Gastroesophageal sphincter (tissue), 4 donors: ENCODE results near the gene STARD10. TPM values are rescaled to one million over a fixed set of nuclear protein-coding genes. Genes with fewer than 3 reads are reported as not detected.

Experiments
- ATAC-seq: fragments of 150-250 bp; one replicate; pipeline ENCODE4 v1.9.1; 2016; ENCODE audit warnings: mild to moderate bottlenecking, moderate library complexity
- H3K27ac ChIP-seq, 4 donors: fragments of 200-600 bp; sonication (generic) in 3 of 4; 1 replicate in 3 of 4; 2 replicates in 1 of 4; pipeline ENCODE4 v1.5.1; 2016 to 2019
- H3K27me3 ChIP-seq: fragments of 200-600 bp; sonication (generic); one replicate; pipeline ENCODE4 v1.5.1; 2019
- H3K36me3 ChIP-seq, 2 donors: fragments of 200-600 bp; sonication (generic); one replicate each; pipeline ENCODE4 v1.5.1; 2019; ENCODE audit warnings: control low read depth in 1 of 2
- H3K4me1 ChIP-seq, 3 donors: fragments of 200-600 bp; sonication (generic); 1 replicate in 2 of 3; 2 replicates in 1 of 3; pipeline ENCODE4 v1.5.1; 2016 to 2019; ENCODE audit warnings: control low read depth in 2 of 3
- H3K4me3 ChIP-seq, 2 donors: fragments of 200-600 bp; sonication (generic); one replicate each; pipeline ENCODE4 v1.5.1; 2019; ENCODE audit warnings: mild to moderate bottlenecking in 1 of 2, moderate library complexity in 1 of 2
- H3K9me3 ChIP-seq, 3 donors: fragments of 200-600 bp; sonication (generic); one replicate each; pipeline ENCODE4 v1.5.1; 2017 to 2019; ENCODE audit warnings: control low read depth in 2 of 3
- EP300 ChIP-seq: sonication (generic); formaldehyde crosslinking; IDR thresholded peaks from one replicate; pipeline ENCODE4 v1.6.1; 2017; ENCODE audit warnings: antibody characterized with exemption, mild to moderate bottlenecking
- POLR2A ChIP-seq, 2 donors: fragments of 450-650 bp; IDR thresholded peaks; one replicate each; pipeline ENCODE4 v1.6.1; 2017; ENCODE audit warnings: antibody characterized with exemption in 2 of 2, mild to moderate bottlenecking in 2 of 2, moderate library complexity in 1 of 2
- POLR2AphosphoS5 ChIP-seq: sonication (generic); formaldehyde crosslinking; IDR thresholded peaks from one replicate; pipeline ENCODE4 v1.6.1; 2017; ENCODE audit warnings: antibody characterized with exemption
- WGBS, 2 donors: methylation state at CpG; one replicate each; pipeline ENCODE4 v1.1.5; 2018; ENCODE audit warnings: low coverage in 1 of 2; 5-methylcytosine and 5-hydroxymethylcytosine counted together
- total RNA-seq, 4 donors: library from RNA; depleted of rRNA; stranded (reverse); fragments of >200 nt; gene quantifications; one replicate each; pipeline ENCODE4 v1.1.0, GENCODE V29; 2016
- TF ChIP-seq, protein P1 (sequence below), 4 experiments: fragments of 200-600 bp in 2 of 4; fragments of 450-650 bp in 2 of 4; sonication (generic) in 1 of 4; IDR thresholded peaks; one replicate each; pipeline ENCODE4 v1.5.1; 2017 to 2019; ENCODE audit warnings: antibody characterized with exemption in 4 of 4, mild to moderate bottlenecking in 2 of 4, moderate library complexity in 2 of 4

The STARD10 gene
- total RNA-seq, 4 donors from 2014 or later = 35.8 to 56.6 (median 45.0) TPM

DNA sequence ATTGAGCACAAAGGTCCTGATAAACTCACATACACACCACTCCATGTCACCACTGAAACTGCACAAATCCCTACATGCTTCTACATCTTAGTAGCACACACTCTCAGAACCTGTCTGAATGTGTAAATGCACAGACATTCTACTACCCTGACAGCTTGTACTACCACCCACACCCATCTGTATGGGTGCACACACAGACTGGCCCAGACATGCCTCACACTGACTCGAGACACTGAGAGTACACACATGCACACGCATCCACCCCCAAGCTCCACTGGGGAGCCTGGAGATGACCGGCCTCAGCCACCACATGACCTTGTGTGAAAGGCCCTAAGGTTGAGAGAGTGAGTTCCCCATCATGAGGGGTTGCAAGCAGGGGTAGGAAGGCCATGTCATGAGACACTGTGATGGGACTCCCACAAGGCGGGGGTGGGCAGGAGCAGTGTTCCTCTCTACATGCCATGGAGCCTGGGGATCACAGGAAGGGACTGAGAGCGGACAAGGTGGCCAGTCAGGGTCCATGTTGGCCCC, 69.8 kb downstream of the STARD10 start:
- peaks cover 0 to 14% of the 10 kb centered on the region in 2 donors for H3K36me3 ChIP-seq
- ATAC-seq = no peak
- H3K27ac ChIP-seq = peak overlapping the region in 1 of 4 donors; percentile 57
- TF ChIP-seq POLR2A (IDR thresholded peaks at IDR 0.05) (no peak), POLR2AphosphoS5 (no peak), EP300 (no peak)
- TF ChIP-seq, protein P1, sequence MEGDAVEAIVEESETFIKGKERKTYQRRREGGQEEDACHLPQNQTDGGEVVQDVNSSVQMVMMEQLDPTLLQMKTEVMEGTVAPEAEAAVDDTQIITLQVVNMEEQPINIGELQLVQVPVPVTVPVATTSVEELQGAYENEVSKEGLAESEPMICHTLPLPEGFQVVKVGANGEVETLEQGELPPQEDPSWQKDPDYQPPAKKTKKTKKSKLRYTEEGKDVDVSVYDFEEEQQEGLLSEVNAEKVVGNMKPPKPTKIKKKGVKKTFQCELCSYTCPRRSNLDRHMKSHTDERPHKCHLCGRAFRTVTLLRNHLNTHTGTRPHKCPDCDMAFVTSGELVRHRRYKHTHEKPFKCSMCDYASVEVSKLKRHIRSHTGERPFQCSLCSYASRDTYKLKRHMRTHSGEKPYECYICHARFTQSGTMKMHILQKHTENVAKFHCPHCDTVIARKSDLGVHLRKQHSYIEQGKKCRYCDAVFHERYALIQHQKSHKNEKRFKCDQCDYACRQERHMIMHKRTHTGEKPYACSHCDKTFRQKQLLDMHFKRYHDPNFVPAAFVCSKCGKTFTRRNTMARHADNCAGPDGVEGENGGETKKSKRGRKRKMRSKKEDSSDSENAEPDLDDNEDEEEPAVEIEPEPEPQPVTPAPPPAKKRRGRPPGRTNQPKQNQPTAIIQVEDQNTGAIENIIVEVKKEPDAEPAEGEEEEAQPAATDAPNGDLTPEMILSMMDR (IDR thresholded peaks at IDR 0.05) = no peak
- H3K27me3 ChIP-seq = no peaks in the 10 kb centered on the region
- 70% methylated on average over 2 of the region's 5 CpGs; no CpG with 5 or more reads in 1 of the 2 donors for WGBS, 2 donors
- no peaks in the 10 kb centered on the region for H3K9me3 ChIP-seq
- peaks cover 0 to 61% (median 38%) of the 10 kb centered on the region in 3 donors for H3K4me1 ChIP-seq
- H3K4me3 ChIP-seq = no peak overlapping the region

- 67 to 74% methylated on average over 7 to 8 of the region's 9 CpGs for WGBS, 2 donors
- ATAC-seq = no peak
- no peaks in the 10 kb centered on the region for H3K9me3 ChIP-seq
- peaks cover 0 to 67% (median 42%) of the 10 kb centered on the region in 3 donors for H3K4me1 ChIP-seq
- H3K36me3 ChIP-seq = peaks cover 0 to 14% of the 10 kb centered on the region in 2 donors
- H3K4me3 ChIP-seq = no peak overlapping the region
- no peaks in the 10 kb centered on the region for H3K27me3 ChIP-seq
- peak overlapping the region in 3 of 4 donors; percentile 82 to 96 (median 89) for H3K27ac ChIP-seq
- TF ChIP-seq EP300 (no peak), POLR2A (IDR thresholded peaks at IDR 0.05) (no peak), POLR2AphosphoS5 (no peak)
- TF ChIP-seq, protein P1 (IDR thresholded peaks at IDR 0.05) = no peak
Observed at GRCh38 chr11:72723508-72723907, 70.3 kb downstream of the STARD10 start.

DNA sequence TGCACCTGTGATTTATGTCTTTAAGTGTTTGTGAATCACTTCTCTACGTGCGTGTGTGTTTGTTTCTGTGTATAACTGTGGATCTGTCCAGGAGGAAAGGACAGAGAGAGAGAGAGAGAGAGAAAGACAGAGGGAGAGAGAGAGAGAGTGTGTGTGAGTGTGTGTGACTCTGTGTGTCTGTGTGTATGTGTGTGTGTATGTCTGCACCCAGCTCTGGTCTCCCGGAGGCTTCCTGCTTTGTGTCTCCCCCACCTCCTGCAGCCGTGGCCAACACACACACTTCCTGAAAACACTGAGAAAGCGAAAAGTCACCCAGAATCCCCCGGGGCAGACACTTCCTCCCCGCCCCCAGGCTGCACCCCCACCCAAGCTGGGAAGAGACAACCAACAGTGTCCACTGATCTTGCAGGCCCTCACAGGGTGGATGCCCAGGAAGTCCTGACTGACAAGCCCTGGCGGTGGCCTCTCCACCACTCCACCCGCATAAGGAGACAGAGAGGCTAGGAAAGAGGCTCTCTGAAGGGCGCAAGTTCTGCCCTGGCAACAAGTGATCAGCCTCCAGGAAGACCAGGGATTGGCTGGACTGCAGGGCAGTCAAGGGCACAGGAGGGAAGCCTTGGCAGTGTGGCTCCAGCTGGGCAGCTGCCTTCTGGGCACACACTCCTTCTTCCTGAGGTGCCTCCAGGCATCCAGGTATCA, 71.6 kb downstream of the STARD10 start:
- Histone ChIP-seq H3K4me1 (peaks cover 0 to 80% (median 42%) of the 10 kb centered on the region in 3 donors), H3K27ac (peak overlapping the region; percentile 16 to 96 (median 86)), H3K4me3 (peak overlapping the region; percentile 61 to 70), H3K36me3 (peaks cover 0 to 21% of the 10 kb centered on the region in 2 donors), H3K9me3 (no peaks in the 10 kb centered on the region), H3K27me3 (no peaks in the 10 kb centered on the region)
- WGBS, 2 donors = 0% methylated on average over 3 of the region's 10 CpGs; no CpG with 5 or more reads in 1 of the 2 donors
- TF ChIP-seq, protein P1 (IDR thresholded peaks at IDR 0.05) = no peak
- TF ChIP-seq POLR2AphosphoS5 = peak; percentile 26
- ATAC-seq = peak; percentile 93

DNA sequence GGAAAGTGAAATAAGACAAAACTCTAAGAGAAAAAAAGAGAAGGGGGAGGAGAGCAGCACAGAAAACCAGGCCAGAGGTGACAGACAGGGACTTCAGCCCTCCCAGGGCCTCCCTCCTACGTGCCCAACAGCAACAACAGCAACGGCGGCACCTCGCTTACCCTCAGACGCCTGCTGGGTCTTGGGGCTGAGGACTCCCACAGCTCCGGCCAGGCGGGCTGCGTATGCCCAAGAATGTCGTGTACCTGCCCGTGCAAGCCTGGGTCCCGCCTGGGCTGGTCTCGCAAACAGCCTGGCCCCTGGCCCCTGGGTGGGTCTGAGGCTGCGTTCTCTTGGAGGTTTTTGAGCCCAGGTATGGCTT, 72.2 kb downstream of the STARD10 start:
- H3K9me3 ChIP-seq = no peaks in the 10 kb centered on the region
- WGBS, 2 donors = 5% methylated on average over 4 of the region's 13 CpGs; no CpG with 5 or more reads in 1 of the 2 donors
- no peaks in the 10 kb centered on the region for H3K27me3 ChIP-seq
- no peak for ATAC-seq
- TF ChIP-seq POLR2A (IDR thresholded peaks at IDR 0.05) (no peak), EP300 (no peak), POLR2AphosphoS5 (no peak)
- TF ChIP-seq, protein P1 (IDR thresholded peaks at IDR 0.05) = no peak
- H3K4me1 ChIP-seq = peaks cover 0 to 86% (median 42%) of the 10 kb centered on the region in 3 donors
- peak overlapping the region; percentile 16 to 96 (median 86) for H3K27ac ChIP-seq
- peaks cover 0 to 21% of the 10 kb centered on the region in 2 donors for H3K36me3 ChIP-seq
- peak overlapping the region; percentile 61 to 70 for H3K4me3 ChIP-seq

- Histone ChIP-seq H3K4me3 (peak overlapping the region; percentile 61 to 70), H3K4me1 (peaks cover 0 to 90% (median 42%) of the 10 kb centered on the region in 3 donors), H3K36me3 (peaks cover 0 to 19% of the 10 kb centered on the region in 2 donors), H3K9me3 (no peaks in the 10 kb centered on the region), H3K27me3 (no peaks in the 10 kb centered on the region), H3K27ac (peak overlapping the region in 3 of 4 donors; percentile 82 to 96 (median 89))
- TF ChIP-seq EP300 (no peak), POLR2A (IDR thresholded peaks at IDR 0.05) (no peak), POLR2AphosphoS5 (no peak)
- TF ChIP-seq, protein P1 (IDR thresholded peaks at IDR 0.05) = no peak
- WGBS, 2 donors = 5% methylated on average over 2 to 3 of the region's 3 CpGs
- ATAC-seq = no peak
Observed at GRCh38 chr11:72721276-72721675, 72.6 kb downstream of the STARD10 start.
